GM12891 (cell line): ENCODE results near the gene CACNA1G.

Experiments
- PAX5 ChIP-seq: IDR thresholded peaks from 2 replicates; pipeline ENCODE4 v1.6.1; 2011; ENCODE audit warnings: low read length, moderate library complexity, mild to moderate bottlenecking; ENCODE audit not compliant: insufficient read depth, severe bottlenecking
- POLR2A ChIP-seq: IDR thresholded peaks from 2 replicates; pipeline ENCODE4 v1.6.1; 2011; ENCODE audit warnings: low read depth, low read length, control low read depth
- POLR2AphosphoS5 ChIP-seq: IDR thresholded peaks from 2 replicates; pipeline ENCODE4 v1.6.1; 2011; ENCODE audit warnings: low read depth, low read length, control low read depth
- POU2F2 ChIP-seq: IDR thresholded peaks from 2 replicates; pipeline ENCODE4 v1.6.1; 2011; ENCODE audit warnings: low read depth, mild to moderate bottlenecking, control low read depth, low read length, moderate library complexity
- SPI1 ChIP-seq: IDR thresholded peaks from 2 replicates; pipeline ENCODE4 v1.6.1; 2011; ENCODE audit warnings: low read depth, low read length, control low read depth
- TAF1 ChIP-seq: IDR thresholded peaks from 2 replicates; pipeline ENCODE4 v1.6.1; 2011; ENCODE audit warnings: low read depth, low read length, control low read depth

GRCh38 chr17:50534979-50535326 lies 25.6 kb upstream of the CACNA1G start:
- no peak for TF ChIP-seq POLR2A
- TF ChIP-seq POLR2AphosphoS5 = no peak
- no peak for TF ChIP-seq TAF1
- no peak for TF ChIP-seq SPI1
- TF ChIP-seq POU2F2 = no peak
- no peak for TF ChIP-seq PAX5
